Thyroid gland (tissue), 4 donors: ENCODE data around the gene CAPRIN2.

Experiments used
- CTCF ChIP-seq, 6 experiments: fragments of 200-600 bp in 3 of 6; fragments of 450-650 bp in 3 of 6; sonication (generic) in 3 of 6; IDR thresholded peaks; one replicate each; pipeline ENCODE4 v1.5.1; 2016 to 2019; ENCODE audit warnings: antibody characterized with exemption in 6 of 6, mild to moderate bottlenecking in 2 of 6, inconsistent platforms in 1 of 6, moderate library complexity in 1 of 6
- POLR2A ChIP-seq, 2 donors: fragments of 450-650 bp; IDR thresholded peaks; one replicate each; pipeline ENCODE4 v1.6.1; 2017; ENCODE audit warnings: antibody characterized with exemption in 2 of 2, mild to moderate bottlenecking in 2 of 2, moderate library complexity in 1 of 2

- no peak for TF ChIP-seq CTCF (IDR thresholded peaks at IDR 0.05)
- TF ChIP-seq POLR2A (IDR thresholded peaks at IDR 0.05): no peak
Observed at GRCh38 chr12:30707613-30708342, 47.0 kb downstream of the CAPRIN2 start.
